Right cardiac atrium (tissue), 5 donors: Measurements from ENCODE around the gene PREP. TPM values are rescaled to one million over a fixed set of nuclear protein-coding genes. Genes with fewer than 3 reads are reported as not detected.

Source experiments
- ATAC-seq, 2 donors: fragments of 200-7000 bp; cut with Tn5 transposase; one replicate each; pipeline versions ENCODE4 v1.8.0 to v1.9.1; 2020; ENCODE audit warnings: moderate library complexity in 2 of 2, mild to moderate bottlenecking in 1 of 2
- DNase-seq, 3 donors: peaks; one replicate each; pipeline ENCODE4 v3.0.0-alpha.2; 2020
- H3K27ac ChIP-seq: one replicate; pipeline ENCODE4 v1.5.1; 2013; ENCODE audit warnings: mild to moderate bottlenecking, low read length, control low read depth, moderate library complexity
- H3K27me3 ChIP-seq: one replicate; pipeline ENCODE4 v1.6.1; 2013; ENCODE audit not compliant: control insufficient read depth, insufficient read depth
- H3K4me1 ChIP-seq: one replicate; pipeline ENCODE4 v1.6.1; 2013; ENCODE audit warnings: low read length; ENCODE audit not compliant: control insufficient read depth, insufficient read depth
- H3K4me3 ChIP-seq: one replicate; pipeline ENCODE4 v1.5.1; 2013; ENCODE audit warnings: low read length, control low read depth
- H3K9me3 ChIP-seq: one replicate; pipeline ENCODE4 v1.6.1; 2013; ENCODE audit warnings: low read length; ENCODE audit not compliant: control insufficient read depth
- WGBS: extraction: QIAGEN DNeasy Blood & Tissue Kit; methylation state at CpG from one replicate; pipeline ENCODE4 v1.1.7; 2013; 5-methylcytosine and 5-hydroxymethylcytosine counted together
- intact Hi-C, 4 donors: fragments of 100-400 bp; cut with DNase I; formaldehyde crosslinking; loops; one replicate each; pipeline versions ENCODE4 v1.11.0 to v1.14.0; 2022 to 2023
- polyA plus RNA-seq: library from polyadenylated mRNA; stranded (reverse); fragments of 200-250 nt; gene quantifications from one replicate; pipeline ENCODE4 v1.2.3, GENCODE V29; 2013
- total RNA-seq, 4 donors: library from RNA; stranded (reverse); fragmentation: NEBNext Ultra II Directional; extraction: Animal tissue kit (Norgen Biotek cat#: 25700); gene quantifications; one replicate each; pipeline ENCODE4 v1.2.1, GENCODE V29; 2021
- donor health status: healthy with polysubstance abuse.
- donor health status: DM: no; HTN: yes; CAD: no.
- donor health status: DM: no; HTN: no; CAD: no.
- donor health status: DM: no; HTN: yes; CAD: no; lungs with severe emphysema.
- donor health status: DM: yes; HTN: yes; CAD: no.

The PREP gene
- total and polyA plus RNA-seq, 5 donors = 19.5 to 26.8 (median 26.0) TPM

GRCh38 chr6:105308840-105309239, 94.0 kb downstream of the PREP start:
- Histone ChIP-seq H3K4me1 (peaks cover 6% of the 10 kb centered on the region), H3K27me3 (no peaks in the 10 kb centered on the region), H3K9me3 (no peaks in the 10 kb centered on the region), H3K27ac (no peak overlapping the region), H3K4me3 (no peak overlapping the region)
- DNase-seq (peak in 1 of 3 donors; percentile 56), ATAC-seq (peak; percentile 51 to 64)
- intact Hi-C loops = no loop called here
- WGBS = 53% methylated on average over 5 of the region's 5 CpGs

- no peak overlapping the region for H3K4me3 ChIP-seq
- peaks cover 4% of the 10 kb centered on the region for H3K4me1 ChIP-seq
- no peaks in the 10 kb centered on the region for H3K27me3 ChIP-seq
- ATAC-seq (no peak), DNase-seq (no peak)
- H3K9me3 ChIP-seq = no peaks in the 10 kb centered on the region
- no peak overlapping the region for H3K27ac ChIP-seq
- intact Hi-C loops = no loop called here
- WGBS = 97% methylated on average over 1 of the region's 1 CpG
Measured at GRCh38 chr6:105305521-105305920, 97.4 kb downstream of the PREP start.

GRCh38 chr6:105304825-105305224, 98.1 kb downstream of the PREP start:
- intact Hi-C loops = no loop called here
- no peak for ATAC-seq

GRCh38 chr6:105304366-105304765, 98.5 kb downstream of the PREP start:
- no peak for DNase-seq
- no peak overlapping the region for H3K27ac ChIP-seq
- intact Hi-C loops = no loop called here
- H3K27me3 ChIP-seq = no peaks in the 10 kb centered on the region
- no peak for ATAC-seq
- WGBS = 100% methylated on average over 3 of the region's 3 CpGs
- no peak overlapping the region for H3K4me3 ChIP-seq
- peaks cover 4% of the 10 kb centered on the region for H3K4me1 ChIP-seq
- H3K9me3 ChIP-seq = no peaks in the 10 kb centered on the region

More at GRCh38 chr6:105304825-105305224, 98.1 kb downstream of the PREP start:
- no peak overlapping the region for H3K4me3 ChIP-seq
- no peaks in the 10 kb centered on the region for H3K9me3 ChIP-seq
- peaks cover 4% of the 10 kb centered on the region for H3K4me1 ChIP-seq
- H3K27ac ChIP-seq = no peak overlapping the region
- no peak for DNase-seq
- no peaks in the 10 kb centered on the region for H3K27me3 ChIP-seq

- 95% methylated on average over 16 of the region's 16 CpGs for WGBS
- H3K27ac ChIP-seq = no peak overlapping the region
- DNase-seq (no peak), ATAC-seq (no peak)
- H3K4me1 ChIP-seq = no peaks in the 10 kb centered on the region
- no peaks in the 10 kb centered on the region for H3K9me3 ChIP-seq
- no peak overlapping the region for H3K4me3 ChIP-seq
- no peaks in the 10 kb centered on the region for H3K27me3 ChIP-seq
- intact Hi-C loops = no loop called here
Measured at GRCh38 chr6:105302617-105303128, 100.2 kb downstream of the PREP start.

- no peaks in the 10 kb centered on the region for H3K9me3 ChIP-seq
- H3K4me1 ChIP-seq = no peaks in the 10 kb centered on the region
- H3K27me3 ChIP-seq = no peaks in the 10 kb centered on the region
- intact Hi-C loops = no loop called here
- H3K27ac ChIP-seq = peak overlapping the region; percentile 46
- no peak overlapping the region for H3K4me3 ChIP-seq
- 93% methylated on average over 18 of the region's 18 CpGs for WGBS
- no peak for DNase-seq
- ATAC-seq = no peak
Measured at GRCh38 chr6:105301756-105302616, 100.9 kb downstream of the PREP start.

GRCh38 chr6:105301072-105301503, 101.8 kb downstream of the PREP start:
- H3K27me3 ChIP-seq = no peaks in the 10 kb centered on the region
- WGBS = 62% methylated on average over 4 of the region's 4 CpGs
- ATAC-seq (peak; percentile 87 to 91), DNase-seq (no peak)
- no peaks in the 10 kb centered on the region for H3K4me1 ChIP-seq
- H3K4me3 ChIP-seq = no peak overlapping the region
- peak overlapping the region; percentile 54 for H3K27ac ChIP-seq
- no peaks in the 10 kb centered on the region for H3K9me3 ChIP-seq
- intact Hi-C loops = no loop called here

- no peak for ATAC-seq
- DNase-seq = no peak
- Histone ChIP-seq H3K27ac (no peak overlapping the region), H3K27me3 (no peaks in the 10 kb centered on the region), H3K4me3 (no peak overlapping the region), H3K4me1 (no peaks in the 10 kb centered on the region), H3K9me3 (no peaks in the 10 kb centered on the region)
- intact Hi-C loops = no loop called here
- 94% methylated on average over 5 of the region's 5 CpGs for WGBS
Measured at GRCh38 chr6:105300090-105300489, 102.8 kb downstream of the PREP start.

- WGBS = 97% methylated on average over 2 of the region's 2 CpGs
- Histone ChIP-seq H3K9me3 (no peaks in the 10 kb centered on the region), H3K27me3 (no peaks in the 10 kb centered on the region), H3K4me3 (no peak overlapping the region), H3K4me1 (no peaks in the 10 kb centered on the region), H3K27ac (no peak overlapping the region)
- no peak for ATAC-seq
- intact Hi-C loops = no loop called here
- no peak for DNase-seq
Measured at GRCh38 chr6:105294129-105294528, 108.8 kb downstream of the PREP start.

- intact Hi-C loops = no loop called here
- H3K27me3 ChIP-seq = no peaks in the 10 kb centered on the region
- ATAC-seq (no peak), DNase-seq (no peak)
- no peak overlapping the region for H3K27ac ChIP-seq
- H3K4me1 ChIP-seq = no peaks in the 10 kb centered on the region
- H3K9me3 ChIP-seq = no peaks in the 10 kb centered on the region
- WGBS = 93% methylated on average over 4 of the region's 4 CpGs
- no peak overlapping the region for H3K4me3 ChIP-seq
Measured at GRCh38 chr6:105292689-105293339, 110.1 kb downstream of the PREP start.

- H3K9me3 ChIP-seq = no peaks in the 10 kb centered on the region
- H3K4me3 ChIP-seq = no peak overlapping the region
- intact Hi-C loops = no loop called here
- H3K4me1 ChIP-seq = no peaks in the 10 kb centered on the region
- 98% methylated on average over 1 of the region's 1 CpG for WGBS
- H3K27me3 ChIP-seq = no peaks in the 10 kb centered on the region
- no peak overlapping the region for H3K27ac ChIP-seq
- ATAC-seq = no peak
- DNase-seq = no peak
Measured at GRCh38 chr6:105291525-105291924, 111.4 kb downstream of the PREP start.
